ENCODE results near the gene SFMBT2. TPM values are rescaled to one million over a fixed set of nuclear protein-coding genes. Genes with fewer than 3 reads are reported as not detected.
"Not testable (repeated sequence)": the region's sequence is repeated elsewhere in the genome, so short reads cannot be mapped to it uniquely, and the experiment has no call there.

SFMBT2 gene
- polyA plus RNA-seq, 3 donors, result 7.0 to 7.9 (median 7.9) TPM

DNA sequence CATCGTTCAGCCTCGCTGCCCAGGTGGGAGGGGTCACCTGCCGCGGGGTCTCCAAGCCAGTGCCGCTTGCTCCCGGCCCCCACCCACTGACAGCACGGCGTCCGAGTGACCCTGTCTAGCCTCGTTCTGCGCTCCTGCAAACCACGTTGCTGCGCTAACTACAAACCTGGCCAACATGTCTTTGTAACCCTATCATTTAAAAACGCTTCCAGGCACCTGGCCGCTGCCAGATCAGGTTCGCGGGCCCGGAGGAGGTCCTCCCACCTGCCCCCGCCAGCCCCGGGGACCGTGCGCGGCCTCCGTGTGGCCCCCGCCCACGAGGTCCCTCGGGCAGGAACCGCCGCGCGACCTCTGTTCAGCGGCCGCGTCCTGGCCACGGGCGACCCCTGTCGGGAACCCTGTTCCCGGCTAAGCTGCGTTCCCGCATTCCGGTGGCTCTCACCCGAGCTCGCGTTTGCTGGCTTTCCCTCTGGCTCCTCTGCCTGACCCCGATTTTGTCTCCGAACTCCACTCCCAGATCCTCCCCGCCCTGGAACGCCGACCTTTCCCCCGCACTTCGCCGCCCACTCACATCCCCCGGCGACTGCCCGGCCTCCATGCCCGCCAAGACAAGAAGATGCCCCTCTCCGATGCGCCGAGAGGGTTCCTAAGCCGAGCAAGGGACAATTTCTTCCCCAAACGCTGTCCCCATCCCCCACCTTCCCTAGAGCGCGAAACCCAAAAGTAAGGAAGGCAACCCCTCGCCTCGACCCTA lies 2.4 kb downstream of the SFMBT2 start:
- DNase-seq (ENCODE audit: extremely low read depth in 1 of 11, low read depth in 9 of 11, low spot score in 4 of 11), result peak in 3 of 11 donors; percentile 38 to 48 (median 40)

DNA sequence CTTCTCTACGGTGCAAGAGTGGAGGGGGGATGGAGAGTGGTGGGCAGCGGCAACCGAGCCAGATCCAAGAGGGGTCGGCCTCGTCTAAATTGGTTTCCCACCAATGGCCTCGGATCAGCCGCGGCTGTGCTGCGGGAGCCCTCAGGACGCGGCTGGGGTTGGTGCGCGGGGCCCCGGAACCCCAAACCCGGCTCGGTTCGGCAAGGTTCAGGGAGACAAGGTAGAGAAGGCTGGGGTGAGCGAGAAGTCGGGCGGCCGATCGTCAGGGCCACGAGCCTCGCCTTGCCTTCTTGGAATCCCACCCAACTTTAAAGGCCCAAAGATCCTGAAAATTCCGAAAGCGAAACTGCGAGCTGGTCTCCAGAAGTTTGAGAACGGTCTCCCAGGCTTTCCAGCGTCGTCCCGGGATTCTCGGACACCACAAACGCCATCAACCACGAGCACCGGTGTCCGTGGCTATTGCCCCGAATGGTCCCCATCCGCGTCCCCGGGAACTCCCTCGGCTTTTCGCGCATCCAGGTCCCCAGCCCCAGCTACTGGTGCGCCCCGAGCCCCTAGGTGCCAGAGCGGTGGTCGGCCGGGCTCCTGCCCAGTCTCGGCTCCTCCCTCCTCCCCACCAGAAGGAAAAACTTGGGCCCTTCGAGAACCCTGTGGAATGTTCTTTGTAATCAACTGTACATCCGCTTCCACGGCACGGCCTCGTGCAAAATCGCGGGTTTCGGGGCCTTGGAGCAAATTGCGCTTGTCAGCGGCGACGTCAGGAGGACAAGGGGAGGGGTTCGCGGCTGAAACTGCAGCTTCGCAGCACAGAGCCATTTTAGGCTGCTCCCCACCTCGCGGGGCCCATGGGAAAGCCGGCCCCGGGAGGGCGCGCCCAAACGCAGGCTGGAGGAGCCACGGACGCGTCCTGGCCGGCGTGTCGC lies 3.2 kb downstream of the SFMBT2 start:
- DNase-seq (ENCODE audit: extremely low read depth in 1 of 11, low read depth in 9 of 11, low spot score in 4 of 11), result peak in 1 of 11 donors; percentile 50

DNA sequence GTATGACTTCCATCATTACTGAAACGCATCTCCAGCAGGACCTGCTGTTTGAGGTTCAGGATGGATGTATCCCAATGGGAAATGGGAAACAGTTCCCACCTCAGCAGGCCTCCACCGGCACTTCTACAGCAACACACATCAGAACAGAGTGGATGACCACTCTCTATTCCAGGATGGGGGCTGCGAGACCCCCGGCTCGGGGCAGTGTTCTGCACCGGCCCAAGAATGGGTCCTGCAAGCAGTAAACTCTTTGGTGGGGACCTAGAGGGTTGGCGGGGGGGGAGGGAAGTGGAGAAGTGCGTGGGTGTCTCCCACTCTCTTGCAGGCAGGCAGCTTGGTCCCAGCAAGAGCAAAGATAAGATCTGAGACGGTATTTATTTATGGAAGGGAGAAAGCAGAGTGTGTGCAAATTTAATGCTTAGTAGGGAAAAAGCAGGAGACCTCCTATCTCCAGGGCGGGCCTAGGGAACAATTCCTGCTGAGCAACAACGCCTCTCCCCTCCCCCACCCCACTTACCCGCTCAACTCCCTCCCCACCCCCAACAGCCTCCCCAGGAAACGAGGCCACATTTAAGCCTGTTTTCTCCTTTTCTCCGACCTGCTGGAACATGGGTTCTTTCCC lies 4.0 kb downstream of the SFMBT2 start:
- DNase-seq (ENCODE audit: extremely low read depth in 1 of 11, low read depth in 9 of 11, low spot score in 4 of 11), result no peak

DNA sequence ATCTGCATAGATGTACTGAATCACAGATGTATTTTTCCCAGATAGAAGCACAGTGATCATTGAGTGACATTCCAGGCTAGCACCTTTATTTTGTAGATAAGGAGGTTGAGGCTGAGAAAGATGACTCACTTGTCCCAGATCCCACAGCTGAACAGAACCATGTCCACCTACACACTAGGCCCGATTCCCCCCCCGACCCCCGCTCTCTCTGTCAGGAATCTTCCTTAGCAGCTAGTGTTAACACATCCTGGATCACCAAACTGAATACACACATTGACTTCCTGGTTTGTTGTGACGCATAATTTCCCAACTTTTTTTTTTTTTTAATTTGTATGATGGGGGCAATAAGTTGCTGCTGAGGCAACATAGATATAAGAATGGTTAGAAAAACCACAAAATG lies 5.2 kb downstream of the SFMBT2 start:
- DNase-seq (ENCODE audit: extremely low read depth in 1 of 11, low read depth in 9 of 11, low spot score in 4 of 11), result no peak

DNA sequence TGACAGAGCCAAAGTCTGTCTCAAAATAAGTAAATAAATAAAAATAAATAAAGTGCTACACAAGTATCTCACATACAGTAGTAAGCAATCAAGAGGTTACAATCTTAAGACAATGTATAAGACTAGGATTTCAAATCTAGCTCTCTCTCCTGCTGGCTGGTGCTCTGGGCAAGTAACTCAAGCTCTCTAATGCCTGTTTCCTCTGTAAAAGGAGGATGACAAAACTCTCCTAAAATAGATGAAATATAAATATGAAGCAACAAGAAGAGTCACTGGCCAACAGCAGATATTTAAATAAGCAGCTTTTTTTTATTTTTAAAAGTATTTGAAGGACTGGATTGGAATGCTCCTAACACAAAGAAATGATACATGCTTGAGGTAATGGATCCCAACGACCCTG lies 7.2 kb downstream of the SFMBT2 start:
- DNase-seq (ENCODE audit: extremely low read depth in 1 of 11, low read depth in 9 of 11, low spot score in 4 of 11), result no peak

DNA sequence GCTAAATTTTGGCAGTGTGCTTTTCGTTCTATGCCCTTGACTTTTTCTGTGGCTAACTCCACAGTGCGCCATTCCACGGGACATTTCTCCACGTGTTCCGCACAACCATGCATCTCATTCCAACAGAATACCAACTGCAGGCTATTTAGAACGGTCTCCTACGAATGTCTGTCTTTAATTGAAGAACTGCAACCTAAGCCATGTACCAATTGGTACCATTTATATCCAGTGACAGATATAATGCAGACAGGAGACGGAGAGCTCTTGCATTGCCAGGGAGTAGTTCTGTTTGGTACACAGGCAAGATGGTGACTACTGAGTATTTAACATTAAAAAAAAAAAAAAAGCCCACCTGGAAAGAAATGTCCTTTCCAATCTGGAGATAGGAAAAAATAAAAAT lies 9.1 kb downstream of the SFMBT2 start:
- no peak for DNase-seq (ENCODE audit: extremely low read depth in 1 of 11, low read depth in 9 of 11, low spot score in 4 of 11)

DNA sequence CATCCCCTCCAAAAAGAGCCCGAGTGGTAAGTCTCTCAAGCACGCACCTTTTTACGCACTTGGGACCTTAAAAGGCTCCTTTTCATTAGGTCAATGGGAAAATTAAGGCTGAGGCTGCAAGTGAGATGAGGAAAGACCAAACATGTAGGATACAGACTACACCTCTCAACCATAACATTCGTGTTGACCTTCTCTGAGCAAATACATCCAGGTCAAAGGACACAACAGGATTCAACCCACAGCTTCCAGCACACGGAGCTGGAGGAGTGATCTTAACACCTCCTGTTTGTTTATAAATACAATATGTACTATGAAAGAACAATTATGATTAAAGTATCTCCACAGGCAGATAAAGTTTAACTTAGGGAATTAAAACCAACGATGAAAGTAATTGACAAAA lies 9.7 kb downstream of the SFMBT2 start:
- DNase-seq (ENCODE audit: extremely low read depth in 1 of 11, low read depth in 9 of 11, low spot score in 4 of 11), result no peak

DNA sequence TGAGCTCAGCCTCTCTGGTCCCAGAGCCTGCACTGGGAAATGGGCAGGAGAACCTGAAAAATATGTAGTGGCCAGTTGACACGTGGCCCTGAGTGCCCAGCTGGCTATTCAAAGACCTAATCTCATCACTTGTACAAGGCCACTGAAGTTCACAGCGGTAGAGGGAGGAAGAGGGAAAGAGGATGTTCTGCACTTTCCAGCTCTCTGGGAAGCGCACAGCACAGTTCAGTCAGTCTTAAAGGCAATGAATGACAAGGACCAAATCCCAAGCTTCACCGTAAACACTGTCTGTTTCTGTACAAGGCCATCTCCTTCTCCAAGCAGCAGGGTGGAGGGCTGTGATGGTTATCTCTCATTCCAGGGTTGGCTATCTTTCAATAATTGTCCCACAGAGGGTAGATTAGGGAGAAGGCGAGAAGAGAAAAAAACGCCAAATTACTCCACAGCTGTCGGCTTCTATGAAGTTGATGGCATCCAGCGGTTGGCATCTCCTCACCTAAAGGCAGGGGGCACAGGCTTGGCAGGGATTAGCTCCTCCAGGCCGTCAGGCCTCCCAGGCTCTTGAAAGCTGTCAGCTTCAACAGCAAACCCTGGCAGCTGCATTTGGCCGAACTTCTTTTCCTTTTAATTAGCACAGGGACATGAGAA lies 10.6 kb downstream of the SFMBT2 start:
- no peak for DNase-seq (ENCODE audit: extremely low read depth in 1 of 11, low read depth in 9 of 11, low spot score in 4 of 11)

DNA sequence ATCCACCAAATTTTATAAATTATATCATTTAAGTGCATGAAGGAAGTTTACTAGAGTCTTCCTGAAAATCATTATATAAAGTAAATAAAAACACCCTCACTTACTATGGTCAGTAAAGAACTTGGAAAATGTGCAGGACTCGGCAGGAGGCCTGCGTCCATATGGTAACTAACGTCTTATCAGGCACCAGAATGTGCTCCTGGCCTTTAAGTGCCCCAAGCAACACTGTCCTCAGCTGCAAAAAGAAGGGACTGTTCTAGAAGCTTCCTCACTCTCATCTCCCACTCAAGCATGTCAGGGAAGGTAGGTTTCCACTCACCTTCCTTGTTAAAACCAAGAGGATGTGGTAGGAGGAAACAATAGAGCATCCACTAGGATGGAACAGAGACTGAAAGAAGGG lies 11.3 kb downstream of the SFMBT2 start:
- DNase-seq (ENCODE audit: extremely low read depth in 1 of 11, low read depth in 9 of 11, low spot score in 4 of 11), result no peak

DNA sequence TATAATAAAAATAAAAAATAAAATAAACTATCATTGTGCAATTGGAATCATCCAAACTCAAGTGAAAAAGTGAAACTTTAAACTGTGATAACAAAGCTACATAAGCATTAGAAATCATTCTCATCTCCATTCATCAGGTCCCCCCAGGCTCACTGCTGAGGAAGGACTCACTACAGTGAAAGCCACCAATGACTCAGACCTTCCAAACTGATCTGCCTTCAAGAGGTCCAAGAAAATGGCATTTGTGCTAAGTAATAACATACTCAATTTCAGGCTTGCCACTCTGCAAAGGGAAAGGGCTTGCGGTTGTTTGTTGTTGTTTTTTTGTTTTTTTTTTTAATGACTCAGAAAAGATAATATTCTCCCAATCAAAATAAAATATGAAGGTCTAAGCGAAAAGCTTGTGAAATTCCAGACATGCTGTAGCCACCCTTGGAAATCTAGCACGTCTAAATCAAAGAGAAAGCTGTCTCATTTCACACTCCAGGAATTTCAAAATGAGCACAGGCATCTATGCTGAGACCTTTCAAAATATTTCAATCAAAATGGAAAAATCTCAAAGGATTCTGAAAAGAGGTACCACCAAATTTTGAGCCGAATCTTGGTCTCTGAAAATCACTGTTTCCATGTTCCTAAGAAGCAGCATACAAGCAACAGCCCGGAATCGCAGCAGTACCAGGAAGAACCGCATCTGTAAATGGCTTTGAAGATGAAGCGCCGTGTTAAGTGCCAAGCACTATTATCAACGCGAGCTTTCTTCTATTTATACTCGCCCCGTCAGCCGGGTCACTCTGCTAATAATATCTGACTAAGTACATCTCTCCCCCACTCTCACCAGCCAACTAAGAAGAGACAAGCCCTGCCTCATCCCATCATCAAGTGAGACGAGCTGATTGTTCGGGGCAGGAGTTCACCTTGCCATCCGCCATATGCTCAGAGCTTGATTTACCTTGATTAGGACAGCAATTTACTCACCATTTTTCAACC lies 13.5 kb downstream of the SFMBT2 start:
- no peak for DNase-seq (ENCODE audit: extremely low read depth in 1 of 11, low read depth in 9 of 11, low spot score in 4 of 11)

DNA sequence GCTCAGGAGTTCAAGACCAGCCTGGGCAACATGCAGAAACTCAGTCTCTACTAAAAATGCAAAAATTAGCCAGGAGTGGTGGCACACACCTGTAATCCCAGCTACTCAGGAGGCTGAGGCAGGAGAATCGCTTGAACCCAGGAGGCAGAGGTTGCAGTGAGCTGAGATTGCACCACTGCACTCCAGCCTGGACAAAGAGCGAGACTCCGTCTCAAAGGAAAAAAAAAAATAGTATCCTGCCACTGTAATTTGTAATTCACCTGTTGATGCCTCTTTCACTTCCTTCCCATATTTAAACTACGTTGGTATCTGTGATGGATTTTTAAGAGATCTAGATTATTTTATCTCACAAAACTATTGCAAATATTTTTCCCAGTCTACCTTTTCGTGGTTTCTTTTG lies 18.5 kb downstream of the SFMBT2 start:
- not testable (repeated sequence) for DNase-seq (ENCODE audit: extremely low read depth in 1 of 11, low read depth in 9 of 11, low spot score in 4 of 11)

DNA sequence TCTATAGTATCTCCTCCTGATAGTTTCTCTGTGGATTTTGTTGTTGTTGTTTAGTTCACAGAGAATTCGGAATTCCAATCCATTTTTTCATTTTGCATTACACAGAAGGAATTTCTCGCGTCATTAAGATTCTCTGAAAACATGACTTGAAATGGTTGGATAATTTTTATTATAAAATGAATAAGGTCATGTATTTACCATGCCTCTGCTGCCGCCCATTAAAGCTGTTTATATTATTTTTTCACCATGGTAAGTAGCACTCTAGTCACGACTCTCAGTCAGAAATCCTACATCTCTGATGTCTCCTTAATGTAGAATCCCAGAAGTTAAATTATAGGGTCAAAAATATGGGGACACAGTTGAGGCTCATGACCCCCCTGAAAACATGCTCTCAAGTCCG lies 19.1 kb downstream of the SFMBT2 start:
- no peak for DNase-seq (ENCODE audit: extremely low read depth in 1 of 11, low read depth in 9 of 11, low spot score in 4 of 11)

DNA sequence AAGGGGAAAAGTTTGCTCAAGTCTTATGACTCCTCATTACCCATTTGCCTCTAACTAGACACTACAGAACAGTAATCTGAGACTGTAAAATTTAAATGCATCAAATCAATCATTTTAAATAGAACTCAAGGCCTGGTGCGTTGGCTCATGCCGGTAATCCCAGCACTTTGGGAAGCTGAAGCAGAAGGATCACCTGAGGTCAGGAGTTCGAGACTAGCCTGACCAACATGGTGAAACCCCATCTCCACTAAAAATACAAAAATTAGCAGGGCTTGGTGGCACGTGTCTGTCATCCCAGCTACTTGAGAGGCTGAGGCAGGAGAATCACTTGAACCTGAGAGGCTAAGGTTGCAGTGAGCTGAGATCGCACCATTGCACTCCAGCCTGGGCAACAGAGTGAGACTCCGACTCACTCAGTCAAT lies 20.1 kb downstream of the SFMBT2 start:
- DNase-seq (ENCODE audit: extremely low read depth in 1 of 11, low read depth in 9 of 11, low spot score in 4 of 11), result not testable (repeated sequence)

DNA sequence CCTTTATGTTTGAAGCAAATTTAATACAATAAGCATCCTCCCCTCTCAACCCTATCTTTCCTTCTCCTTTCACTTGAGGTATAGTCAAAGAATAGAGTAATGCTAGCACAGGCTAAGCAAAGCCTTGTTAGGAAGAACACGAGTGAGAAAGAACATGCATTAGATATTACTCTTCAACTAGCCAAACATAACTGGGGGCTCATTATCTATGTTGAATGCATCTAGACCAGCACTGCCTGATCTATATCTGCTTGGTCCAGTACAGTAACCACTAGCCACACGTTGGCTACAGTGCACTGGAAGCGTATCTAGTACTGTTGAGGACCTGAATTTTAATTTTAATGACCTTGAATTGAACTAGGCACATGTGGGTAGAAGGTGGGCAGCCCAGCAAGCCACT lies 21.0 kb downstream of the SFMBT2 start:
- no peak for DNase-seq (ENCODE audit: extremely low read depth in 1 of 11, low read depth in 9 of 11, low spot score in 4 of 11)

DNA sequence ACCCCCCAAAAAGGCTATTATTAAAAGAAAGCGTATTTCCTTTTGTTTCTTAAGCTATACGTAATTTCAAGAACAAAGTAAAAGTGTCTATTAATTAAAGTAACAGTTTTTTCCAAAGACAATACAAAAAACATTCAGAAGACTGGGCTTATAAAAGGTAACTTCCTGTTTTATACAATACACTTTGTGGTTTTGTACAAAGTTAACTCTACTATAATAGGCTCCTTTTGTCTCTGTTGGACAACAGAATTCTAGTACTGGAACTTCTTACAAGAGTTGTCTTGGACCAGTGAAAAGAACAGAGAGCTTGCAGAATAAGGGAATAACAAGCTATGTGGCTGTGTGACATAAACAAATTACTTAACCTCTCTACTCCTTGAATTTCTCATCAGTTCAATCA lies 21.5 kb downstream of the SFMBT2 start:
- DNase-seq (ENCODE audit: extremely low read depth in 1 of 11, low read depth in 9 of 11, low spot score in 4 of 11), result no peak

DNA sequence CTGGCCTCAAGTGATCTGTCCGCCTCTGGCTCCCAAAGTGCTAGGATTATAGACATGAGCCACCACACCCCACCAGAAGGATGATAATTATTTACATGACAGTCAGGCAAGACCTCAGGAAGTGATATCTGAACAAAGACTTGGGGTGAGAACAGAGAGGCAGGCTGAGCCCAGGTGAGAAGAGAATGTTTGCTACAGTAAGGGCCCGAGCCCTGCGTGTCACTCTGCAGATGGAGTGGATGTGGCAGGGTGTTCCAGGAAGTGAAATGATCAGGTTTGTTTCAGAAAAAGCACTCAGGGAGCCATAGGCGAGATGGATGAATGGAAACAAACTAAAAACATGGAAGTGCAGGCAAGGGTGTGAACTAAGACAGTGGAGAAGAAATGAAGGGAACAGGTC lies 22.2 kb downstream of the SFMBT2 start:
- DNase-seq (ENCODE audit: extremely low read depth in 1 of 11, low read depth in 9 of 11, low spot score in 4 of 11), result no peak

DNA sequence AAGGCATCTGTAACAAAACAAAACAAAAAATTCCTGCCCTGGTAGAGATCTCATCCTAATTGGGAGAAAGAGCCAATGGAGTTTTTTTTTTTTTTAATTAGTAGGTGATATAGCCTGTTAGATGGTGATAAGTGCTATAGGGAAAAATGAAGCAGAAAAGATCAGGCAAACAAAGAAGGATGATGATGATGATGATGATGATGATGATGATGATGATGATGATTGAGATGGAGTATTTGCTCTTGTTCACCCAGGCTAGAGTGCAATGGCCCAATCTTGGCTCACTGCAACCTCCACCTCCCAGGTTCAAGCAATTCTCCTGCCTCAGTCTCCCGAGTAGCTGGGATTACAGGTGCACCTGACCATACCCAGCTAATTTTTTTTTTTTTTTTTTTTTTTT lies 22.7 kb downstream of the SFMBT2 start:
- not testable (repeated sequence) for DNase-seq (ENCODE audit: extremely low read depth in 1 of 11, low read depth in 9 of 11, low spot score in 4 of 11)

DNA sequence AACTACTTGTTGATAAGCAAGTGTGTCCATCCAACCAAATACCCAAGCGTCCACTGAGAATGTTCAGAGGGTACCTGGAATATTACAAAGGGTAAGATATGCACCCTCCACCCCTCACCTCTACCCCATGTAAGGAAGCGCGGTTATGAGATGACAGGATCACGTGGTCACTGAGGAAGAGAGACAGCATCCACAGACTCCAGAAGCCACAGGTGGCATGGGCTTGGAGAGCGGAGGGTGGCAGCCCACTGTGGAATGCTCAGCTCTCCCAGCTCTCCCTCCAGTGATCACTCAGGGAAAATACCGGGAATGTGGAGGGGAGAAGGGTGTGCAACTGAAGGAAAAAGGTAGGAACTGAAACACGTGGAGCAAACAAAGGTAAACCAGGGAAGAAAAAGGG lies 25.7 kb downstream of the SFMBT2 start:
- DNase-seq (ENCODE audit: extremely low read depth in 1 of 11, low read depth in 9 of 11, low spot score in 4 of 11), result no peak
